Endothelial cell of umbilical vein (primary cell): ENCODE results near the gene SMURF1. TPM values are rescaled to one million over a fixed set of nuclear protein-coding genes. Genes with fewer than 3 reads are reported as not detected.

Experiments used
- BruUV-seq: library from RNA; stranded (reverse); fragments of 400-500 nt; replicated peaks from 2 replicates; lab custom pipeline; 2021; lab: Mats Ljungman, UMichigan
- CTCF ChIA-PET: fragments of 300-600, 350-600 bp; sonication (Branson Sonifier 250); formaldehyde crosslinking; loops from one replicate; lab custom pipeline; 2021; ENCODE audit warnings: antibody characterized with exemption, inconsistent platforms; lab: Charles Lee
- POLR2A ChIA-PET: fragments of 300-600, 350-600 bp; sonication (Branson Sonifier 250); formaldehyde crosslinking; loops from one replicate; lab custom pipeline; 2021; ENCODE audit warnings: antibody characterized with exemption, inconsistent platforms; lab: Charles Lee
- DNase-seq: peaks from one replicate; pipeline ENCODE4 v3.0.0-alpha.2; 2011; ENCODE audit warnings: low read depth, low spot score
- FAIRE-seq: peaks from 2 replicates; lab custom pipeline; 2011; peaks lifted over from hg19 to GRCh38; lab: Jason Lieb, UNC
- H2AFZ ChIP-seq: 2 replicates; pipeline ENCODE4 v1.6.0; 2012; ENCODE audit warnings: low read depth, low read length, control low read depth, inconsistent platforms
- H3K27ac ChIP-seq: 2 replicates; pipeline ENCODE4 v1.5.1; 2011; ENCODE audit warnings: low read depth, mild to moderate bottlenecking, control low read depth, low read length, moderate library complexity; ENCODE audit not compliant: insufficient read depth
- H3K27me3 ChIP-seq, 2 experiments: 2 replicates each; pipeline versions ENCODE4 v1.6.0 to v1.6.1; 2011; ENCODE audit warnings: low read length in 2 of 2, mixed read lengths in 1 of 2; ENCODE audit not compliant: control insufficient read depth in 2 of 2, insufficient read depth in 2 of 2
- H3K36me3 ChIP-seq, 2 experiments: 2 replicates in 1 of 2; 3 replicates in 1 of 2; pipeline ENCODE4 v1.5.1; 2011; ENCODE audit warnings: low read length in 2 of 2, mild to moderate bottlenecking in 1 of 2, moderate library complexity in 1 of 2; ENCODE audit not compliant: control insufficient read depth in 2 of 2, insufficient read depth in 2 of 2; ENCODE audit errors: extremely low read depth in 1 of 2
- H3K4me1 ChIP-seq: 3 replicates; pipeline ENCODE4 v1.5.1; 2011; ENCODE audit warnings: mild to moderate bottlenecking, low read length; ENCODE audit not compliant: control insufficient read depth, insufficient read depth; ENCODE audit errors: extremely low read depth
- H3K4me2 ChIP-seq: 2 replicates; pipeline ENCODE4 v1.6.1; 2011; ENCODE audit warnings: low read length, control low read depth, mixed read lengths; ENCODE audit not compliant: insufficient read depth
- H3K4me3 ChIP-seq, 3 experiments: fragments of 200-600 bp in 1 of 3; sonication (generic), shearing (Covaris generic) in 1 of 3; replicated peaks in 1 of 3; 2 replicates each; pipeline ENCODE4 v1.5.1; 2011 to 2016; ENCODE audit warnings: control low read depth in 3 of 3, low read length in 3 of 3, mild to moderate bottlenecking in 2 of 3, inconsistent platforms in 1 of 3, low read depth in 1 of 3, moderate library complexity in 1 of 3; ENCODE audit not compliant: insufficient read depth in 1 of 3
- H3K79me2 ChIP-seq: 2 replicates; pipeline ENCODE4 v1.6.0; 2012; ENCODE audit warnings: low read length, inconsistent platforms; ENCODE audit not compliant: control insufficient read depth, insufficient read depth
- H3K9ac ChIP-seq: replicated peaks from 2 replicates; pipeline ENCODE3; 2011; ENCODE audit warnings: low read length, control low read depth; ENCODE audit not compliant: insufficient read depth; ENCODE audit errors: extremely low read depth
- H3K9me1 ChIP-seq: replicated peaks from 3 replicates; pipeline ENCODE4 v1.6.0; 2011; ENCODE audit warnings: mild to moderate bottlenecking, low read length; ENCODE audit not compliant: control insufficient read depth, insufficient read depth; ENCODE audit errors: extremely low read depth
- H3K9me3 ChIP-seq: replicated peaks from 2 replicates; pipeline ENCODE4 v1.5.1; 2012; ENCODE audit warnings: low read length, inconsistent platforms; ENCODE audit not compliant: control insufficient read depth, insufficient read depth
- H4K20me1 ChIP-seq: replicated peaks from 2 replicates; pipeline ENCODE3; 2011; ENCODE audit warnings: mild to moderate bottlenecking, low read length; ENCODE audit not compliant: control insufficient read depth, insufficient read depth; ENCODE audit errors: extremely low read depth
- CTCF ChIP-seq, 2 donors: IDR thresholded peaks; 1 replicate in 1 of 2; 2 replicates in 1 of 2; pipeline ENCODE4 v1.5.1; 2011; ENCODE audit warnings: low read length in 2 of 2, mild to moderate bottlenecking in 2 of 2, moderate library complexity in 2 of 2, control low read depth in 1 of 2, inconsistent platforms in 1 of 2, low read depth in 1 of 2; ENCODE audit not compliant: insufficient read depth in 1 of 2; ENCODE audit errors: extremely low read depth in 1 of 2
- EZH2 ChIP-seq: IDR thresholded peaks from 2 replicates; pipeline ENCODE4 v1.6.1; 2012; ENCODE audit warnings: borderline replicate concordance, low read depth, mild to moderate bottlenecking, moderate library complexity, low read length, inconsistent platforms; ENCODE audit not compliant: severe bottlenecking
- FOS ChIP-seq: IDR thresholded peaks from 2 replicates; pipeline ENCODE4 v1.6.1; 2011; ENCODE audit warnings: mild to moderate bottlenecking, low read length, moderate library complexity, borderline replicate concordance; ENCODE audit not compliant: insufficient read depth
- GATA2 ChIP-seq: IDR thresholded peaks from 2 replicates; pipeline ENCODE4 v1.7.0; 2011; ENCODE audit warnings: low read depth, mild to moderate bottlenecking, moderate library complexity, mixed read lengths, low read length; ENCODE audit not compliant: insufficient read length, insufficient read depth
- JUN ChIP-seq: IDR thresholded peaks from 2 replicates; pipeline ENCODE4 v1.6.1; 2011; ENCODE audit warnings: borderline replicate concordance, low read depth; ENCODE audit not compliant: insufficient read length, insufficient read depth
- MAX ChIP-seq: IDR thresholded peaks from 2 replicates; pipeline ENCODE4 v1.6.1; 2011; ENCODE audit not compliant: insufficient read depth, insufficient read length
- MYC ChIP-seq: IDR thresholded peaks from one replicate; pipeline ENCODE4 v1.6.1; 2011; ENCODE audit warnings: mild to moderate bottlenecking, low read depth, low read length
- POLR2A ChIP-seq: IDR thresholded peaks from 2 replicates; pipeline ENCODE4 v1.6.1; 2012; ENCODE audit warnings: low read depth, mild to moderate bottlenecking, control low read depth, low read length
- POLR2AphosphoS5 ChIP-seq: IDR thresholded peaks from 2 replicates; pipeline ENCODE4 v1.6.1; 2012; ENCODE audit warnings: low read depth, mild to moderate bottlenecking, control low read depth, low read length, moderate library complexity; ENCODE audit not compliant: insufficient read depth
- dilution Hi-C: fragments of 300-500 bp; cut with MboI; formaldehyde crosslinking; loops from one replicate; pipeline ENCODE4 v1.15.0; 2019; ENCODE audit warnings: low sequenced_read_pairs; ENCODE audit not compliant: extremely low pct_ligation_motif_present
- intact Hi-C: fragments of 100-400 bp; cut with micrococcal nuclease; formaldehyde crosslinking; loops from one replicate; pipeline ENCODE4 v1.10.0; 2022
- polyA plus RNA-seq, 4 experiments: library from polyadenylated mRNA; depleted of rRNA in 3 of 4; stranded (reverse) in 3 of 4; unstranded in 1 of 4; fragments of >200 nt; gene quantifications; 2 replicates each; pipeline versions ENCODE4 v1.2.1 to v1.2.3, GENCODE V29; 2011 to 2012; ENCODE audit warnings: missing spikeins in 1 of 4
- total RNA-seq: library from RNA; stranded (reverse); gene quantifications from 2 replicates; pipeline ENCODE4 v1.2.3, GENCODE V29; 2021

Gene SMURF1
- total and polyA plus RNA-seq, 2 donors (not counting 3 experiments of a cell fraction or from before 2014, with no cell fraction given): 11.5 to 22.8 TPM

GRCh38 chr7:99189222-99189621, 45.3 kb upstream of the SMURF1 start:
- Histone ChIP-seq H3K9ac (no peak overlapping the region), H3K9me3 (no peaks in the 10 kb centered on the region), H3K36me3 (no peaks in the 10 kb centered on the region), H3K4me3 (no peak overlapping the region), H3K79me2 (no peaks in the 10 kb centered on the region), H4K20me1 (no peaks in the 10 kb centered on the region), H3K27ac (no peak overlapping the region), H3K9me1 (no peaks in the 10 kb centered on the region), H3K4me2 (no peak overlapping the region), H3K4me1 (no peaks in the 10 kb centered on the region), H2AFZ (no peak overlapping the region), H3K27me3 (no peaks in the 10 kb centered on the region)
- no TSS peak for BruUV-seq
- DNase-seq (no peak), FAIRE-seq (no peak)
- dilution Hi-C loops: no loop called here
- ChIA-PET POLR2A (no interaction called here), CTCF (interaction anchor here (1.6 kb wide), 1 partner anchor 14 kb away, joined by 3 read pairs; no protein-coding TSS in a partner anchor)
- intact Hi-C loops: no loop called here
- TF ChIP-seq MYC (no peak), POLR2AphosphoS5 (no peak), CTCF (IDR thresholded peaks at IDR 0.05; ENCODE audit: extremely low read depth in 1 of 2, insufficient read depth in 1 of 2, low read depth in 1 of 2, low read length in 2 of 2) (no peak), FOS (no peak), POLR2A (no peak), EZH2 (no peak), GATA2 (no peak), MAX (no peak), JUN (no peak)
